Ishikawa (cell line): ENCODE results near the gene ATP2B2.

Experiments used
- CEBPB ChIP-seq: IDR thresholded peaks from 2 replicates; pipeline ENCODE4 v1.6.1; 2012
- CREB1 ChIP-seq: IDR thresholded peaks from 2 replicates; pipeline ENCODE4 v1.6.1; 2012; ENCODE audit warnings: low read depth
- EGR1 ChIP-seq: IDR thresholded peaks from 2 replicates; pipeline ENCODE4 v1.6.1; 2012
- EP300 ChIP-seq: IDR thresholded peaks from 2 replicates; pipeline ENCODE4 v1.6.1; 2012; ENCODE audit warnings: borderline replicate concordance
- FOXM1 ChIP-seq: IDR thresholded peaks from 2 replicates; pipeline ENCODE4 v1.6.1; 2012; ENCODE audit warnings: low read depth, borderline replicate concordance
- MAX ChIP-seq: IDR thresholded peaks from 2 replicates; pipeline ENCODE4 v1.6.1; 2012
- NFIC ChIP-seq: IDR thresholded peaks from 2 replicates; pipeline ENCODE4 v1.6.1; 2012
- RAD21 ChIP-seq: IDR thresholded peaks from 2 replicates; pipeline ENCODE4 v1.6.1; 2012; ENCODE audit warnings: low read depth
- REST ChIP-seq: IDR thresholded peaks from 2 replicates; pipeline ENCODE4 v1.6.1; 2012; ENCODE audit warnings: low read depth, mild to moderate bottlenecking
- TAF1 ChIP-seq: IDR thresholded peaks from 2 replicates; pipeline ENCODE4 v1.6.1; 2012; ENCODE audit warnings: low read depth, mild to moderate bottlenecking
- TCF12 ChIP-seq: IDR thresholded peaks from 2 replicates; pipeline ENCODE4 v1.6.1; 2012; ENCODE audit warnings: low read depth
- TEAD4 ChIP-seq: IDR thresholded peaks from 2 replicates; pipeline ENCODE4 v1.6.1; 2012
- USF1 ChIP-seq: IDR thresholded peaks from 2 replicates; pipeline ENCODE4 v1.6.1; 2012
- YY1 ChIP-seq: IDR thresholded peaks from 2 replicates; pipeline ENCODE4 v1.6.1; 2012; ENCODE audit warnings: low read depth
- ZBTB7A ChIP-seq: IDR thresholded peaks from 2 replicates; pipeline ENCODE4 v1.6.1; 2012; ENCODE audit warnings: low read depth

The ATP2B2 gene

GRCh38 chr3:10379161-10379560, 126.2 kb downstream of the ATP2B2 start:
- no peak for TF ChIP-seq EP300
- no peak for TF ChIP-seq ZBTB7A
- TF ChIP-seq USF1, result no peak
- no peak for TF ChIP-seq REST

GRCh38 chr3:10378742-10379141, 126.6 kb downstream of the ATP2B2 start:
- TF ChIP-seq ZBTB7A, result no peak
- no peak for TF ChIP-seq CREB1
- no peak for TF ChIP-seq TCF12
- TF ChIP-seq RAD21, result no peak
- TF ChIP-seq TAF1, result no peak
- TF ChIP-seq NFIC, result no peak
- TF ChIP-seq REST, result no peak
- TF ChIP-seq MAX, result no peak

GRCh38 chr3:10378246-10378645, 127.1 kb downstream of the ATP2B2 start:
- TF ChIP-seq NFIC (no peak), TAF1 (no peak), MAX (no peak), USF1 (no peak), REST (no peak), YY1 (no peak), CREB1 (no peak), FOXM1 (no peak), RAD21 (no peak), EP300 (no peak), ZBTB7A (no peak), EGR1 (no peak), TCF12 (no peak)

- TF ChIP-seq RAD21, result no peak
- no peak for TF ChIP-seq TAF1
- no peak for TF ChIP-seq FOXM1
- no peak for TF ChIP-seq NFIC
- TF ChIP-seq MAX, result no peak
- no peak for TF ChIP-seq CEBPB
- TF ChIP-seq REST, result no peak
- TF ChIP-seq CREB1, result no peak
- no peak for TF ChIP-seq YY1
- no peak for TF ChIP-seq TEAD4
- no peak for TF ChIP-seq USF1
- TF ChIP-seq EGR1, result no peak
- TF ChIP-seq EP300, result no peak
- no peak for TF ChIP-seq TCF12
- no peak for TF ChIP-seq ZBTB7A
These were observed 128.1 kb downstream of the ATP2B2 start for GRCh38 chr3:10377148-10377725.
